HT-29 (cell line): ENCODE measurements around the gene CACNA1A. TPM values are rescaled to one million over a fixed set of nuclear protein-coding genes. Genes with fewer than 3 reads are reported as not detected.
"Not testable (repeated sequence)": the region's sequence is repeated elsewhere in the genome, so short reads cannot be mapped to it uniquely, and the experiment has no call there.

Source experiments
- DNase-seq: peaks from one replicate; pipeline ENCODE4 v3.0.0-alpha.2; 2015; ENCODE audit warnings: low spot score
- total RNA-seq: library from RNA; depleted of rRNA; stranded (reverse); fragments of >200 nt; shearing (Covaris generic); gene quantifications from 2 replicates; pipeline ENCODE4 v1.2.3, GENCODE V29; 2014; rRNA removed

CACNA1A gene
- 0.10 and 0.70 TPM in 2 replicates for total RNA-seq

GRCh38 chr19:13506471-13506820, at the start of gene CACNA1A:
TSS of gene CACNA1A (minus strand) at chr19:13506479. CDS start at chr19:13506224, 255 bp downstream.
- no peak for DNase-seq

DNA sequence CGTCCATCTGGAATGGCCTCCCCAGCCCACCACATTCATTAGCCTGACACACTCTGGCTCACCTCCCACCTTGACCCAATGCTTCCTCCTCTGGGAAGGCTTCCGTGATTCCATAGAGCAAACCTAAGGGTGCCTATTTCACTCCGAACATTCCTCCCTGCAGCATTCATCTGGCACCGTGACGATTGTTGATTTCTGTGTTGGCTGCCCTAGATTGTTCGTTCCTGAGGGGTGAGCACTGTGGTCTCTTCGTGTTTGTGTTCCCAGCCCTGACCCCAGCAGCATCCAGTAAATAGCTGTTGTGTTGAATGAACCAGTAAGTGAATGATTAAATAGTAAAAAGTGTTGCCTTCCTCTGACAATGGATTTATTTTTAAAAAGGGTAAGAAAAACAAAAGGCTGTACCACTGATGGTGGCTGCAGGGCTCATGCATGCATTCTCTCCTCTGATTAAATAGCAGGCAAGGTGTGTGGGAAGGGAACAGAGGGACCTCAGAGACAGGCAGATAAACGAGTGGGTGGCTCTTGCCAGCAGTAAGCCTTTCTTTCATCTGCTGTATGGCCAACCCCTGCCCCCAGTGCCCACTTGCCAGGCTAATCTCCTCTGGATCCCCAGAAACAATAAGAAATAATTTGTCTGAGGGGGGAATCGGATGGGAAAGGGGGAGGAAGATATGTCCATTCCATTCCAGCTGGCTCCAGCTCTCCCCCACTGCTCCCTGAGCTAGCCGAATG, 48.4 kb upstream of the CACNA1A start:
- no peak for DNase-seq

DNA sequence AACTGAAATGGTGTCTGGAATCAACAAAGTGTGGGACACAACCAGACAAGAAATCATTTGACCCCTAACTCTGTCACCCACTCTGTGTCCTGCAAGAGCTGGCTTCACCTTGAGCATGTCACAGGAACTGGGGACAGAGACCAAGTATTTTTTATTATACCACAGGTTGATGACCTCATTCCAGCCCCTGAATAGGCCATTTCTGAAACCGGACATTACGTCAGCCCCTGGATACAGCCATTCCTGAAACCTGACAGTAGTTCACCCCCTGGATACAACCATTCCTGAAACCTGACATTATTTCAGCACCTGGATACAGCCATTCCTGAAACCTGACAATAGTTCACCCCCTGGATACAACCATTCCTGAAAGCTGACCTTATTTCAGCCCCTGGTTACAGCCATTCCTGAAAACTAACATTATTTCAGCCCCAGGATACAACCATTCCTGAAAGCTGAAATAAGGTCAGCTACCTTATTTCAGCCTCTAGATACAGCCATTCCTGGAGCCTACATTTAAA, 47.7 kb upstream of the CACNA1A start:
- DNase-seq = no peak

DNA sequence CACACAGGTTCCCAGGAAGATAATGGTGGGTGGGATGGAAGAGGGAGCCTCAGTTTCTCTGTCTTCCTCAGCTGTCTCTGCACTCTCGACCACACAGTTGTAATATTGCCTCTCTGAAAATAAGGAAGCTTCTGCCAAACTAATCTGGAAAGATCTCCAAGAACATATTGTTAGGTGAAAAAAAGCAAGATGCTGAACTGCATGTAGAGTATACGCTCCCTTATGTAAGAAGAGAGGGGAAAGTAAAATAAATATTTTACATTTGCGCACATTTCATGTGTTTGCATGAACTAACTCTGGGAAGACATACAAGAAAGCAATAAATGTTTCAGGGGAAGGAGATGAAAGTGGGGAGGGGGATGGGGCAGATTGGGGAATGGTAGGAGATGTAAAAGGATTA, 41.9 kb upstream of the CACNA1A start:
- DNase-seq = no peak

GRCh38 chr19:13547102-13547501, 40.8 kb upstream of the CACNA1A start:
- no peak for DNase-seq

- no peak for DNase-seq
These were observed 38.1 kb upstream of the CACNA1A start for GRCh38 chr19:13544423-13544822.

GRCh38 chr19:13541554-13541953, 35.3 kb upstream of the CACNA1A start:
- no peak for DNase-seq

DNA sequence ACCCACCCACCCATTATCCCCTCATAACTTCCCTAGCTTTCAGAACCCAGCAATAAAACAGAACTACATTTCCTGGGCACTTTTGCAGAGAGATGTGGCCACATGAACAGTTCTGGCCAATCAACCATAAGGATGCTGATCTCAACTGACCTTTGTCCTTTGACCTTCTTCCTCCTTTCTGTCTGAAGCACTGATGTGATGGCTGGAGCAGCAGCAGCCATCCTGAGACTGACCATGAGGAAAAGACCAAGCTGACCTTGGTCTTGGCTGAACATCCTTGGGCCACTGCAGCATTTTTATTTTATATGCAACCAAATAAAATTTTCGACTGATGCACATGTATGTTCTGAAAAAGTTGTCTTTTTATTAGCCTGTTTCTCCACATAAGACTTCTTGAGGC, 33.1 kb upstream of the CACNA1A start:
- DNase-seq = no peak

- no peak for DNase-seq
These were observed 32.4 kb upstream of the CACNA1A start for GRCh38 chr19:13538601-13539253.

- no peak for DNase-seq
These were observed 31.2 kb upstream of the CACNA1A start for GRCh38 chr19:13537454-13537853.

DNA sequence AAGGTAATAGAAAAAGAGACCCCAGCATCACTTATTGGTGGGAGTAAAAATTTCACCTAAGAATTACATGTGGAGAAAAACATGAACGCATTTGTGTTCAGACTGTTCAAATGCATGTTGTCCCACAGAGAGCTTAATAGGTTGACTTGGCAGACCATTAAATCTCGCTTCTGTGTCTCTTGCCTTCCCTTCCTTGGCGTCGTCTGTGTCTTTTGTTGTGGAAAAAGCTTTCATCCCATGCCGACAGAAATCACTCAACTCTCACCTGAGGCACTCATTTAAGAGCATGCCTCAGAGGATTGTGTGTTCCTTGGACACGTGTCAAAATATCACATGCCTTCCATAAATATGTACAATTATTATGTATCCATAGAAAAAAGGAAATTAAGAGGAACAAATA, 24.4 kb upstream of the CACNA1A start:
- no peak for DNase-seq

- not testable (repeated sequence) for DNase-seq
These were observed 23.4 kb upstream of the CACNA1A start for GRCh38 chr19:13529721-13530120.

GRCh38 chr19:13526552-13526951, 20.3 kb upstream of the CACNA1A start:
- peak; percentile 22 for DNase-seq

- no peak for DNase-seq
These were observed 14.8 kb upstream of the CACNA1A start for GRCh38 chr19:13521066-13521465.

- no peak for DNase-seq
These were observed 5.7 kb upstream of the CACNA1A start for GRCh38 chr19:13511947-13512346.

- DNase-seq = no peak
These were observed 853 bp upstream of the CACNA1A start for GRCh38 chr19:13507053-13507611.

DNA sequence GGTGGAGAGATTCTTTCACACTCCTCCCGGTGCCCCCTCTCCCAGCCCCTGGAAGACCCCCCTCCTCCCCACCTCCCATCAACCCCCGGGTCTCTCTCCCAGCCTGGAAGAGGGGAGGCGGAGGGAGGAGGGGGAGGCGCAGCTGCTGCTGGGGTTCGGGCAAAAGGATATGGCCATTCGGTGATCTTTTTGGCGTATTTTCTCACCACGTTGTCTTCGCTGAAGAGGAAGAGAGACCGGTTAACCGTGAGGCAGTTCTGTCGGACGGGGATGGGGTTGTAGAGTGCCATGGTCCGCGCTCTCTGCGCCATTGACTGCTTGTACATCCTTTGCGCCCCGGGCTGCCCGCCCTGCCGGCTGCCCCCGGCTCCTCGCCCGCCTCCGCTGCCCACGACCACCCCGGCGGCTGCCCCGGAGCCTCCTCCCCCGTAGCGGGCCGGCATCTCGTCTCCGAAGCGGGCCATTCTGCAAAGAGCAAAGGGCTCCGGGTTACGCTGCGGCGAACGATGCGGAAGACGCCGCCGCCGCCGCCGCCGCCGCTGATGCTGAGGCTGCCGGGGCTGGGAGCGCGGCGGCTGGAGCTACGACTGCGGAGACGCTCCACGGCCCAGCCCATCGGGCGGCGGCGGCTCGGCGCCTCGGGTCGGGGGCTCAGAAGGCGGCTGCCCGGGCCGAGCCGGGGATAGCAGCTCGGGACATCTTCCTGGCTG, 363 bp downstream of the CACNA1A start:
- no peak for DNase-seq

DNA sequence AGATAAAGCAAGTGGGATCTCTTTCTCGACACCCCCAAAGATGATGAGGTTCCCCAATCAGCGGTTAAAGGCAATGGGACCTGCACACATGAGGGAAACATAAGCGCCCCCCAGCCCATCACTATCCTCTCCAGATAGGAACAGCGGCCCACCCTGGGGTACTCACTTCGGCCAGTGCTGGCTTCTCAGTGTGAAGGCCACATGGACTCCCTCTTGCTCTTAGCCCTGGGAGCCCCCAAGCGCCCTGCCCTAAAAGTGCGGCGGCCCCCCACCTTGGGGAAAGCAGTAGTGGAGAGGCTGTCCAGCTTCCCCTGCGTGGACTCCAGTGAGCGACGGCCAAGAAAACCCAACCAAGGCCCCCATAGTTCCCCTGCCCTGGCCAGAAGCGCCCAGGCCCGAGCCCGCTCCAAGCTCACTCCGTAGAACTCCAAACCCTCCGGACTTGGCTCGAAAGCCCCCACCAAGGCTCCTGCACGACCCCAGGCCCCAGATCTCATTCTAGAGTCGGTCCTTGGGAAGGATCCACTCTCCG, 1.0 kb downstream of the CACNA1A start:
- DNase-seq = no peak

DNA sequence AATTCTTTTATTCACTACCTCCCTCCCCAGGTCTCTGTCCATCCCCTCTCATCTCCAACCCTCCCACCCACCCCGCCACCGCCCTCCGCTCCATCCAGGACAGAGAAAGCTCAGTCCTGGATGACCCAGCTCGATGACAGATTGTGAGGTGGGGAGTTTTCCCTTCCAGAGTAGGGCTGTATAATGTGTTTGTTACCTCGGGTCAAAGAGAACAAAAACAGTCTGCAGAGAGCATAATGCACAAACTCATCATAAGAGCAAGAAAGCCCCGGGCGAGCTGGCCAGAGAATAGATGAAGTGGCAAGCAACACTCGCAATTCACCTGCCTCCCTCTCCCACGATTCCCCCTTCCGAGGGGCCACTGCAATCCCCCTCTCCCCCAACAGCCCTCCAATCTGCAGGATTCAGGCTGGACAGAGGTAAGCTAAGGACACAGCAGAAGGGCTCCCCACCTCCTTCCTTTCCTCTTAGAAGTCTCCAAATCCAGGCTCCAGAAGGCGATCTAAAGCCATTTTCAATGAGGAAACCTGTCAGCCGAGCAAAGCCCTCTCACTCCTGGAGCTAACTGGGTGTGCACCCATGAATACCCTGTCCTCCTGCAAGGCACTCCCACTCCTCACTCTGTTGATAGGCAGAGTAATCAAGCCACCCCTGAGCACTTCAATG, 2.6 kb downstream of the CACNA1A start:
- no peak for DNase-seq

DNA sequence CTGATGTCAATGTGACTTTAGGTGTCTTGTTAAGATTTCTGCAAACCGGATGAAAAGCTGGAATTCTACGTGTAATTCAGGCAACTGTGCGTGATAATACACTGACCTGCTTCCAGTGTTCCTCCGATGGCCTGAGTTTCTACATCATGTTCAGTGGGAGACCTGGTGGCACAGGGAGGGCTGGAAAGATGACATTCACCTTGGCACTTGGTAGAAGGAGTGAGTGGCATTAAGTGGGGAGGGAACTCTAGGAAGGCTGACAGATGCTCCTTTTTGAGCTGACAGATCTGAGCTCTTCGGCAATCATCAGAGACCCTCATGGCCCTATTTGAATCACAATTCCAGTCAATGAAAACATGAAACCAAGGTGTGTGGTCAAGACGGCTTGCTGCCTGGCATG, 4.0 kb downstream of the CACNA1A start:
- no peak for DNase-seq

DNA sequence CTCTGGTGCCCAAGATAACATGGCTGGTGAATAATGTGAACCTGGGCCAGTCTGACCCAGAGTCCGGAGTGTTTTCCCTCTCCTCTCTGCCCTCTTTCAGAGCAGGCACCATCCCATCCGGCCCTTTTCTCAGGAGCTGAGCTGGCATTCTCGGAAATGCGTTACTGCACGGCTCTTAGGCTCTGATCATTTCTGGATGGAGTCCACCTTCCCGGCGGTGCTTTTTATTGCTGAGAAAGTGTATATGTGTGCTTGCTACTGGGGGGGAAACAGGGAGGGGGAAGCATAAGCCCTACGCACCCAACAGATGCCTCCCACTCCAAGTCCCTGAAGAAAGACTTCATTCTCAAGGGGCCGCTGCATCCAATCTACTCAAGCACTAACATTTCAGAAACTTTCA, 6.6 kb downstream of the CACNA1A start:
- no peak for DNase-seq
